Measurements from ENCODE around the gene GIPR.
"Not testable (repeated sequence)": the region's sequence is repeated elsewhere in the genome, so short reads cannot be mapped to it uniquely, and the experiment has no call there.

- TF ChIP-seq CTCF (conservative IDR thresholded peaks at IDR 0.05 in 1 of 2, IDR thresholded peaks at IDR 0.05 in 1 of 2; ENCODE audit: extremely low read depth in 1 of 2, insufficient read depth in 1 of 2, low read depth in 1 of 2, low read length in 2 of 2); EZH2 (IDR thresholded peaks at IDR 0.05; ENCODE audit: borderline replicate concordance, low read length): not testable (repeated sequence)
Measured at GRCh38 chr19:45628219-45628618, 39.8 kb upstream of the GIPR start.
